HCT116 (cell line): ENCODE measurements around the gene TIAM1.

Source experiments
- CEBPB ChIP-seq: IDR thresholded peaks from 2 replicates; pipeline ENCODE4 v1.6.1; 2012; ENCODE audit warnings: low read depth
- EGR1 ChIP-seq: IDR thresholded peaks from 2 replicates; pipeline ENCODE4 v1.6.1; 2012; ENCODE audit warnings: low read depth
- EZH2 ChIP-seq: fragments of 200-600 bp; sonication (generic); IDR thresholded peaks from 2 replicates; pipeline ENCODE4 v1.6.1; 2017; ENCODE audit warnings: antibody characterized with exemption, mixed run types
- EZH2phosphoT487 ChIP-seq: fragments of 200-600 bp; IDR thresholded peaks from 2 replicates; pipeline ENCODE4 v1.6.1; 2018; ENCODE audit warnings: antibody characterized with exemption, borderline replicate concordance
- RAD21 ChIP-seq: IDR thresholded peaks from 2 replicates; pipeline ENCODE4 v1.6.1; 2012; ENCODE audit warnings: low read depth, mild to moderate bottlenecking
- SIN3A ChIP-seq: IDR thresholded peaks from 2 replicates; pipeline ENCODE4 v1.6.1; 2012; ENCODE audit warnings: low read depth
- TCF7L2 ChIP-seq: IDR thresholded peaks from 2 replicates; pipeline ENCODE4 v1.7.0; 2011; ENCODE audit warnings: borderline replicate concordance, inconsistent platforms; ENCODE audit not compliant: insufficient read depth, insufficient read length; ENCODE audit errors: extremely low read depth
- ZBTB33 ChIP-seq: IDR thresholded peaks from 2 replicates; pipeline ENCODE4 v1.6.1; 2011; ENCODE audit warnings: mild to moderate bottlenecking, low read length, moderate library complexity; ENCODE audit not compliant: insufficient replicate concordance; ENCODE audit errors: extremely low read depth
- TF ChIP-seq, protein P1 (sequence below), 3 experiments: fragments of 200-600 bp in 1 of 3; sonication (generic) in 1 of 3; IDR thresholded peaks in 2 of 3; conservative IDR thresholded peaks in 1 of 3; 2 replicates each; pipeline ENCODE4 v1.5.1; 2012 to 2017; ENCODE audit warnings: low read depth in 2 of 3, low read length in 2 of 3, antibody characterized with exemption in 1 of 3, borderline replicate concordance in 1 of 3, control low read depth in 1 of 3, mild to moderate bottlenecking in 1 of 3, mixed read lengths in 1 of 3, mixed run types in 1 of 3, moderate library complexity in 1 of 3; ENCODE audit not compliant: insufficient read depth in 1 of 3

GRCh38 chr21:31282095-31282709 is 61.9 kb downstream of the TIAM1 start:
- TF ChIP-seq EZH2 (no peak), CEBPB (peak; percentile 27; the same call in 1 of the 2 replicates), EZH2phosphoT487 (no peak), ZBTB33 (no peak), TCF7L2 (no peak), EGR1 (no peak), SIN3A (peak; percentile 81), RAD21 (peak; percentile 25; the same call in 1 of the 2 replicates)
- TF ChIP-seq, protein P1, sequence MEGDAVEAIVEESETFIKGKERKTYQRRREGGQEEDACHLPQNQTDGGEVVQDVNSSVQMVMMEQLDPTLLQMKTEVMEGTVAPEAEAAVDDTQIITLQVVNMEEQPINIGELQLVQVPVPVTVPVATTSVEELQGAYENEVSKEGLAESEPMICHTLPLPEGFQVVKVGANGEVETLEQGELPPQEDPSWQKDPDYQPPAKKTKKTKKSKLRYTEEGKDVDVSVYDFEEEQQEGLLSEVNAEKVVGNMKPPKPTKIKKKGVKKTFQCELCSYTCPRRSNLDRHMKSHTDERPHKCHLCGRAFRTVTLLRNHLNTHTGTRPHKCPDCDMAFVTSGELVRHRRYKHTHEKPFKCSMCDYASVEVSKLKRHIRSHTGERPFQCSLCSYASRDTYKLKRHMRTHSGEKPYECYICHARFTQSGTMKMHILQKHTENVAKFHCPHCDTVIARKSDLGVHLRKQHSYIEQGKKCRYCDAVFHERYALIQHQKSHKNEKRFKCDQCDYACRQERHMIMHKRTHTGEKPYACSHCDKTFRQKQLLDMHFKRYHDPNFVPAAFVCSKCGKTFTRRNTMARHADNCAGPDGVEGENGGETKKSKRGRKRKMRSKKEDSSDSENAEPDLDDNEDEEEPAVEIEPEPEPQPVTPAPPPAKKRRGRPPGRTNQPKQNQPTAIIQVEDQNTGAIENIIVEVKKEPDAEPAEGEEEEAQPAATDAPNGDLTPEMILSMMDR (IDR thresholded peaks at IDR 0.05 in 2 of 3, conservative IDR thresholded peaks at IDR 0.05 in 1 of 3; ENCODE audit: borderline replicate concordance in 1 of 3, insufficient read depth in 1 of 3, low read depth in 2 of 3, low read length in 2 of 3): no peak
